Measurements from ENCODE around the gene UBAC1. TPM values are rescaled to one million over a fixed set of nuclear protein-coding genes. Genes with fewer than 3 reads are reported as not detected.

Gene UBAC1
- total and polyA plus RNA-seq, 2 donors = 42.3 to 73.6 TPM

DNA sequence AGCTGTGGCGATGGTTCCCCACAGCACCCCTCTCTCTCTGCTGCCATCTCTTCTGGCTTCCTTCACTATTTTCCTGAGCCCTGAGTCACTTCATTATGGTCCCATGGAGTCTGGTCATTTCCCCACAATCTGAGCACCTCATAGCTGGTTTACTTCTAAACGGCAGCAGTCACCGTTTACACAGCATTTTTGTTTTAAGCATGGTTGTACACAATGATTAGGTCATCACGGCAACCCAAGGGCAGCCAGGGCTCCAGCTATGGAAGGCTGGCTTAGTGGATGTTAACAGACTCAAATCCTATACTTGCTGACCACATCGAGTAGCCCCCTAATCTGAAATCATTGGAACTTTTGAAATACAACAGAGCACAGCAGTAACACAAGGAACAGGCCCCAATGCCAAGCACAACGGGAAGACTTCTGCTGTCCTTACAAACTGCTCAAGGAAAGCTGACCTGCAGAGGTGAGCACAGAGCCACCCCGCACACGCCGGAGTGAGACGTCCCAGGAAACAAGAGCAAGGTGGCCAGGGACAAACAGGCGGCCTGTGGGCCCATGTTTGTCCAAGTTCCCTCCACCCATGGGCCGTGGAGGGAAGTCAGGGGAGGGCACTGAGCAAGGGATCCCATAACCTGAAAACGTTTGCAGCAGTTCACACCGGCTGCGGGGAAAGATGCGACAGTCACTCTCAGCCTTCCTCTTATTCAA lies 76.7 kb downstream of the UBAC1 start:
- no peak for DNase-seq (ENCODE audit: low read depth in 6 of 9, low spot score in 9 of 9)

DNA sequence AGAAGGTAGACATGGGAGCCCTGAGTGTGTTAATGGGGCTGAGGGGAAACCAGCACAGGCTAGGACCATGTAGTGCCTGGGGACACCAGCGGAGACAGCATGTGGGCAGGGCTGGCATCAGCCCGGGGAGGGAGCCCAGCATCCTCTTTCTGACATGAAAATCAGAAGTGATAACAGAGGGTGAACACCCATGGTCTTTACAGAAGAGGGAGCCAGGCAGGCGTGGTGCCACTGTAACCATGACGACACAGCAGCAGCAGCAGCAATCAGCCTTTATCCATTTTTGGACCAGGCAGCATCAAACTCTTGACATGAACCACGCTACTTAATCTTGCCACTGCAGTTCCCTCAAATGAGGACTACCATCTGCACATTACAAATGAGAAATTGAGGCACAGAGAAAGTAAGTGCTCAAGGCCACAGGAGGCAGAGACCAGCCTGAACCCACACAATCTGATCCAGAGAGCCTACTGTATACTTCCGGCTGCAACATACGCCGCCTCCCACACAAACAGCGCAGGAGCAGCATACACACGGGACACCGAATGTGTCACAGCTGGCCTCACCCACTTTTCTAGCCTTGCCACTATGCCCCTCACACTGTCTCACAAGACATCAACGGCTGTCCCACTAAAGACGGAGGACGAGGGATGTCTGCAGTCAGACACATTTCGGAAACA lies 77.6 kb downstream of the UBAC1 start:
- Histone ChIP-seq H3K4me1 (ENCODE audit: control insufficient read depth in 2 of 2, insufficient read depth in 2 of 2, low read length in 2 of 2) (peaks cover 15 to 27% of the 10 kb centered on the region in 2 donors), H3K9me3 (ENCODE audit: control insufficient read depth in 2 of 2, insufficient read depth in 1 of 2, low read length in 1 of 2) (no peaks in the 10 kb centered on the region), H3K27me3 (ENCODE audit: control insufficient read depth in 2 of 2, insufficient read depth in 1 of 2, low read length in 1 of 2) (no peaks in the 10 kb centered on the region), H3K4me3 (ENCODE audit: low read length in 2 of 2) (no peak overlapping the region), H3K27ac (ENCODE audit: low read depth in 1 of 2, low read length in 1 of 2) (no peak overlapping the region), H3K36me3 (ENCODE audit: control insufficient read depth in 2 of 2, insufficient read depth in 2 of 2, low read length in 1 of 2) (peaks cover 0 to 8% of the 10 kb centered on the region in 2 donors)
- WGBS = 97% methylated on average over 15 of the region's 15 CpGs
- no peak for DNase-seq (ENCODE audit: low read depth in 6 of 9, low spot score in 9 of 9)

More for the DNA sequence above, 76.7 kb downstream of the UBAC1 start:
- Histone ChIP-seq H3K4me1 (ENCODE audit: control insufficient read depth in 2 of 2, insufficient read depth in 2 of 2, low read length in 2 of 2) (peaks cover 15 to 34% of the 10 kb centered on the region in 2 donors), H3K4me3 (ENCODE audit: low read length in 2 of 2) (no peak overlapping the region), H3K9me3 (ENCODE audit: control insufficient read depth in 2 of 2, insufficient read depth in 1 of 2, low read length in 1 of 2) (no peaks in the 10 kb centered on the region), H3K27me3 (ENCODE audit: control insufficient read depth in 2 of 2, insufficient read depth in 1 of 2, low read length in 1 of 2) (no peaks in the 10 kb centered on the region), H3K27ac (ENCODE audit: low read depth in 1 of 2, low read length in 1 of 2) (no peak overlapping the region), H3K36me3 (ENCODE audit: control insufficient read depth in 2 of 2, insufficient read depth in 2 of 2, low read length in 1 of 2) (peaks cover 0 to 8% of the 10 kb centered on the region in 2 donors)
- WGBS = 95% methylated on average over 16 of the region's 16 CpGs

Other genes with a start within 250 kb of the UBAC1 start
- gene CAMSAP1, start 53.8 kb downstream of the UBAC1 start, total RNA-seq = 28.5 TPM
- gene CAMSAP1, start 53.8 kb downstream of the UBAC1 start, polyA plus RNA-seq = 9.9 TPM
- 1.5 TPM for gene NACC2, start 133.9 kb upstream of the UBAC1 start, total RNA-seq
- 4.4 TPM for gene NACC2, start 133.9 kb upstream of the UBAC1 start, polyA plus RNA-seq
- 19.2 TPM for gene TMEM250, start 157.5 kb upstream of the UBAC1 start, total RNA-seq
- 22.4 TPM for gene TMEM250, start 157.5 kb upstream of the UBAC1 start, polyA plus RNA-seq
- 0.09 TPM for gene LHX3, start 243.8 kb upstream of the UBAC1 start, total RNA-seq
- 0.23 TPM for gene LHX3, start 243.8 kb upstream of the UBAC1 start, polyA plus RNA-seq

Data from thymus (tissue), 11 donors.